Pulmonary artery endothelial cell (primary cell): ENCODE data around the gene DNASE1L2. TPM values are rescaled to one million over a fixed set of nuclear protein-coding genes. Genes with fewer than 3 reads are reported as not detected.
"Not testable (repeated sequence)": the region's sequence is repeated elsewhere in the genome, so short reads cannot be mapped to it uniquely, and the experiment has no call there.

Source experiments
- DNase-seq: peaks from one replicate; pipeline ENCODE4 v3.0.0-alpha.2; 2011; ENCODE audit warnings: low read depth, low spot score
- total RNA-seq: library from RNA; depleted of rRNA; stranded (reverse); fragments of >200 nt; gene quantifications from 2 replicates; pipeline ENCODE4 v1.2.3, GENCODE V29; 2014

DNASE1L2 gene
- total RNA-seq, 1 donor from 2014 or later = 0.26 TPM

DNA sequence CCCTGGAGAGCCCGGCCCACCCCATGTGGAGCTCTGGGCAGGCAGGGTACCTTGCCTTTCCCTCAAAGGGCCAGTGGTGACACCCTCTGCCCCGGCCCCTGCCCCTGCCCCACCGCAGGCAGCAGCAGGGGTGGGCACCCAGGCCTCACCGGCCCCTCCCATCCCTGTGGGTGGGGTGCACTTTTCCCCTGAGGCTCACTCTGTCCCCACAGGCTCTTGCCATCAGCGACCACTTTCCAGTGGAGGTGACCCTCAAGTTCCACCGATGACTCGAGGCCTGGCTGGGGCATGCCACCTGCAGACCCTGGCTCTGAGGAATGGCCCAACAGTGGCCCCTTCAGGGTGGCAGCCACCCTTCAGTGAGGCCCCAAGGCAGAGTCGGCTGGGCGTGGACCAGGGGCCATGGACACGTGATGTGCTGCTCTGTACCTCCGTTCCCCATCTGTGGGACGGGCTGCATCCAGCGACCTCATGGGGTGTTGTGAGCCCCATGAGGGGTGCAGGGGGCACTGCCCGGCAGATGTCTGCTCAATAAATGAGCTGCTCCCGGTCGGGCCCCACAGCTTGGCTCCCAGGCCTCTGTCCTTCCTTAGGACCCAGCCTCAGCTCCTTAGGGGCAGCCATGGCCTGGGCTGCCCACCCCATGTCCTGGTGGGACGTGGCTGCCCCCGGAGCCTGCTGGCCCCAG is 2.0 kb downstream of the DNASE1L2 start:
- DNase-seq = no peak

DNA sequence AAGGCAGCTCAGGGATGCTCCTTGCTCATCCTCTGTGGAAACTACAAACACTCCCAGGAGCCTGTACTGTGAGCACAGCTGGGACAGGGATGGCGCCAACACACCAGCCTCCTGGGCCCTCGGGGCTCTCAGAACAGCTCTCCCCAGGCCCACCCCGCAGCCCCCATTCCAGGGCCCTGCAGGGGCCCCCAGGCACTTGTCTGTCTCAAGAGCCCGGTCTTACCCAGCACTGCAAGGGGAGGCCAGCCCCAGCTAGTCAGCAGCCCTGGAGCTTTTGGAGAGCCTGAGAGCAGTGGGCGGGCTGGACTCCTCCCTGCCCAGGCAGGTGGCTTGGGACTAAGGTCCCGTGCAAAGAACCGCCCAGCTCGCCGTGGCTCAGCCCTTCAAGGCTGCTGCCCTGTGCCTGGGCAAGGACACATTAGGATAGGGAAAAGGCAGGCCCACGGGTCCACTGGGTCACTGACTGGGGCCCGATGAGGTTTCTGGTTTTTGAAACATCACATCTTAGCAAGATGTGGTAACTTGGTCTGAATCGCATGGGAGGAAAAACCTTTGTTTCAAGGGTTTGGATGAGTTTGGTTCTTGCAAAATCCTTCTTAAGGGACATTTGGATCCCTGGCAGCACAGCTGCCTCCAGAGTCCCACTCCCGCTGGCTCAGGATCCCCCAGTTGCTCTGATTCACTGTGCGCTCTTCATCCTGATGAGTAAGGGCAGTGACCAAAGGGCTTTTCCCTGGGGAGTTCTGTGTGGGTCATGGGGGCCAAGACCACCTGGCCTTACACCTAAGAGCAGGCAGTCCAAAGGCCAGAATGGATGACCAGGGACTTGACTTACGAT is 2.8 kb downstream of the DNASE1L2 start:
- no peak for DNase-seq

DNA sequence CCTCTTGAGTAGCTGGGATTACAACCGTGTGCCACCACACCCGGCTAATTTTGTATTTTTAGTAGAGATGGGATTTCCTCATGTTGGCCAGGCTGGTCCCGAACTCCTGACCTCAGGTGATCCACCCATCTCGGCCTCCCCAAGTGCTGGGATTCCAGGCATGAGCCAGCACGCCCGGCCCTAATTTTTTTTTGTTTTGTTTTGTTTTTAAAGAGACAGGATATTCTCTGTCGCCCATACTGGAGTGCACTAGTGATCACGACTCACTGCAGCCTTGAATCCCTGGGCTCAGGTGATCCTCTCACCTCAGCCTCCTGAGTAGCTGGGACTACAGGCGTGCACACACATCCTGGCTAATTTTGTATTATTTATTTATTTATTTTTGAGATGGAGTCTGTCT is 4.1 kb downstream of the DNASE1L2 start:
- not testable (repeated sequence) for DNase-seq

DNA sequence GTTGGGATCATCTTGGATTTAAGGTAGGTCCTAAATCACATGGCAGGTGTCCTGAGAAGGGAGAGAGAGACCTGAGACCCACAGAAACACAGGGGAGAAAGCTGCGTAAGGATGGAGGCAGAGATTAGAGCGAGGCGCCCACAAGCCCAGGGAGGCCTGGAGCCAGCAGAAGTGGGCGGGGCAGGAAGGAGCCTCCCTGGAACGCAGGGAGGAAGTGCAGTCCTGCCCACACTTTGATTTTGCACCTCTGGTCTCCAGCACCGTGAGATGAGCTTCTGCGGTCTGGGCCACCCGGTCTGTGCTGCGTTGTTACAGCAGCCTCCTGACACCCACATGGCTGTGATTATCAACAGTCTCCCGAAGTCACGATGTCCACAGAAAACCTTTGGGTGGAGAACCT is 6.4 kb downstream of the DNASE1L2 start:
- no peak for DNase-seq

DNA sequence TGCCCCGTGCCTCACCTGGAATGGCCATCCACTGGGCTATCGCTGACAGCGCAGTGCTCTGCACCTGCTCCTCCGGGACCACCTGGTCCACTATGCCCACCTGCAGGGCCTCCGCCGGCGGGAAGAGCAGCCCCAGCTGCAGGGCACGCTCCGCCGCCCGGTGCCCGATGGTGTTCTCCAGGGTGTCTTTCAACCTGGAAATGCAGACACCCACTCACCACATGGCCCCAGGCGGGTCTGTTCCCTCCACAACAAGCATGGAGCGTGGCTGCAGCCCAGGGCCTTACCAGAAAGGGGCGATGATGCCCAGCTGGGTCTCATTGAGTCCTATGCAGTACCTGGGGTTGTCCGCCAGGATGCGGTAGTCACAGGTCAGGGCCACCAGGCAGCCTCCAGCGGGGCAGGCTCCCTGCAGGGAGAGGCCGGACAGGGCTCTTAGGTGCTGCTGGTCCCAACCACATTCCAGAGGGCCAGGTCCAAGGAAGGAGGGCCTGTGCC is 6.8 kb downstream of the DNASE1L2 start:
- no peak for DNase-seq

DNA sequence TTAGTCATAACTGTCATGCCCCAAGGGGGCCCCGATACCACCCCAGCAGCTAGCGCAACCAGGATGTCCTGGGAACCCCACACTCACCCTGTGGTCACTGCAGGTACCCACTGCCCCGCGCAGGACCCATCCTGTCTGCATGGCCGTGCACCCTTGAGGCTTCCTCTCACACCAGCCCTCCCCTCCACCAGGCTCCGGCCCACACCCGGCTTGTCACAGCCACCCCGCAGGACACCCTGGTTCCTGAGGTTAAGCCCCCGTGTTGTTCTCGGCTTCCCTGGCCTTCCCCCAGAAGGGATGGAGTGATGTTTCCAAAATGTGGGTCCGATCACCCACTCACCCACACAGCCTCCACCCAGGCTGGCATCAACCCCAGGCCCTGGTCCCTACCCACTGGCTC is 7.5 kb downstream of the DNASE1L2 start:
- DNase-seq = no peak

DNA sequence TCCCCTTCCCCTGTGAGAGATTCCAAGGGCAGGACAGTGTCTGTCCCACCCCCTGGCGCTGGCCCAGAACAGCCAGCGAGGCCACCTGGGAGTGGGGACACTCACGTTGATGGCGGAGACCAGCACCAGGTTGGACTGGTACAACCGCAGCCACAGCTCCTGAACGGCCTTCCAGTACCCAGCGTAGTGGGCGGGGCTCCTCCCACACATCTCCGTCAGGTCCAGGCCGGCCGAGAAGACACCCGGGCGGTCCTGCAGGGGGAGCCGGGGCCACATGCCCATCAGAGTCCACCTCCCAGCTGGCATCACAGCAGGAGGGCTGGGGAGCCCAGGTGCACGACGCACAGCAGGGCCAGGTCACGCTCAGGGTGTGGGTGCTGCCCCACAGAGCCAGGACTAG is 8.1 kb downstream of the DNASE1L2 start:
- DNase-seq = no peak

DNA sequence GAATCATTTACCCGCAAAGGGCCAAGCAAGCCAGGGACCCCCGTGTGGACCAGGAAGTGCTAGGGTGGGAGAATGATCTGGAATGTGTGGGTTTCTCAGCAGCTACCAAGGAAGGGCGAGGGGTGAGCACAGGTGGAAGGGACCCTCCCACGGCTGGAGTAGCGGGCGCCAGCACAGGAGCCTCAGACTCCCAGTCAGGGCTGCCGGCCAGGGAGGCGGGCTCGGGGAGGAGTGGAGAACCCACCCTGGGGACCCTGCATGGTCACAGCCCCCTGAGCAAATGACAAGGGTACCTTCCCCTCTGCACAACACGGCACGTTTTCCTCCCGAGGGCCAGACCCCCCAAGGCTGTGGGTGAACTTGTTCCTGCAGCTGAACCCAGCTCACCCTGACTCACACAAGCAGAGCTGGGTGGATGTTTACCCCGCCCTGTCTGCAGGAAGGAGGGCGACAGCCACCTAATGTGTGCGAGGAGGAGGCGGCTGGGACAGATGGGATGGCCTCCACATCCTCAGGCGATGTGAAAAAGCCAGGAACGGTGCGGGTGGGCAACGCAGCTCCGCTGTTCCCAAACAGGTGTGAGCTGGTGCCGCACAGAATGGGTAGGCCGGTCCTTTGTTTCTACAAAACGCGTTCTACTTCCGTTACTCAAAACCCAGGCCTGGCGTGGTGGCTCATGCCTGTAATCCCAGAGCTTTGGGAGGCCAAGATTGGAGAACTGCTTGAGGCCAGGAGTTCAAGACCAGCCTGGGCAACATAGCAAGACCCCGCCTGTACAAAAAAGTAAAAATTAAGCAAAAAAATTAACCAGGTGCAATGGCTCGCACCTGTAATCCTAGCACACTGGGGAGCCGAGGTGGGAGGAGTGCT is 8.9 kb downstream of the DNASE1L2 start:
- DNase-seq = no peak

DNA sequence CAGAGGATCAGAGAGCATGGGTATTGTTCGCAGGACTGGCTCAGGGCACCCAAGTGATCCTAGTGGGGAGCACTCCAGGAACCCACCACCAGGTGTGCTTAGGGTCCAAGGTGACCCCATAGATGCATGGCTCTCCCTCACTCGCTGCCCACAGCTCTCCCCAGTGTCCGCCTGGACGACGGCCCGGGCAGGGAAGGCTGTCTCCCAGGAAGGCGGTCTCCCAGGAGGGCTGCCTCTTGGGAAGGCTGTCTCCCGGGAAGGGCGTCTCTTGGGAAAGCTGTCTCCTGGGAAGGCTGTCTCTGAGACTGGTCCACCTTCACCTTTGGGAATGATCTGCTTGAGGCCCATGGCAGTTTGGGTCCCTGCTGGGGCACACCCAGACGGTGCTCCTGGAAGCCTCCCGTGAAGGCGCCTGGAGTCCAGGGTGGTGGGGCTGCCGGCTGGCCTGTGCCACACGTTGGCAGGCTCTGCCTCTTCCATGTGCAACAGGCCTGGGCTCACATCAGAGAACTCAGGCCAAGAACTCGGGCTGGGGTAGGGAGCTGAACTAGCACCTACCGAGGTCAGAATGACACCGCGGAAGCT is 10.1 kb downstream of the DNASE1L2 start:
- no peak for DNase-seq

DNA sequence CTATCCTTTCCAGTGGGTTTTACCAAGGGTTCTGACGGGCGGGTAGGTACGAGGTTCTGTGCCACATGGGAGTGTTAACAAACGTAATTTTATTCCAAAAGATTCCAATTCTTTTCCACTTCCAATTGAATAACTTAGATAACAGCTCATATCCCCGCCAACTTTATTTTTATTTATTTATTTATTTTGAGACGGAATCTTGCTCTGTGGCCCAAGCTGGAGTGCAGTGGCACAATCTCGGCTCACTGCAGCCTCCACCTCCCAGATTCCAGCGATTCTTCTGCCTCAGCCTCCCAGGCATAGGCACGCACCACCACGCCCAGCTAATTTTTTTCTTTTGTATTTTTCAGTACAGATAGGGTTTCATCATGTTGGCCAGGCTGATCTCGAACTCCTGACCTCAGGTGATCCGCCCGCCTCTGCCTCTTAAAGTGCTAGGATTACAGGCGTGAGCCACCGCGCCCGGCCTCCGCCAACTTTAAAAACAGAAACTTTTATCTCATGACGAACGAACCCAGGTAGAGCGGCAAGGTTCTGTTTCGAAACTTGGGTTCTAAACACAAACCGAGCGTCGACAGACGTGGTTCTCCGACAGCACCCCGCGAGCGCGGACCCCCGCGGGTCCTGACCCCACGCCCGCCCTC is 14.5 kb downstream of the DNASE1L2 start:
- DNase-seq = no peak

DNA sequence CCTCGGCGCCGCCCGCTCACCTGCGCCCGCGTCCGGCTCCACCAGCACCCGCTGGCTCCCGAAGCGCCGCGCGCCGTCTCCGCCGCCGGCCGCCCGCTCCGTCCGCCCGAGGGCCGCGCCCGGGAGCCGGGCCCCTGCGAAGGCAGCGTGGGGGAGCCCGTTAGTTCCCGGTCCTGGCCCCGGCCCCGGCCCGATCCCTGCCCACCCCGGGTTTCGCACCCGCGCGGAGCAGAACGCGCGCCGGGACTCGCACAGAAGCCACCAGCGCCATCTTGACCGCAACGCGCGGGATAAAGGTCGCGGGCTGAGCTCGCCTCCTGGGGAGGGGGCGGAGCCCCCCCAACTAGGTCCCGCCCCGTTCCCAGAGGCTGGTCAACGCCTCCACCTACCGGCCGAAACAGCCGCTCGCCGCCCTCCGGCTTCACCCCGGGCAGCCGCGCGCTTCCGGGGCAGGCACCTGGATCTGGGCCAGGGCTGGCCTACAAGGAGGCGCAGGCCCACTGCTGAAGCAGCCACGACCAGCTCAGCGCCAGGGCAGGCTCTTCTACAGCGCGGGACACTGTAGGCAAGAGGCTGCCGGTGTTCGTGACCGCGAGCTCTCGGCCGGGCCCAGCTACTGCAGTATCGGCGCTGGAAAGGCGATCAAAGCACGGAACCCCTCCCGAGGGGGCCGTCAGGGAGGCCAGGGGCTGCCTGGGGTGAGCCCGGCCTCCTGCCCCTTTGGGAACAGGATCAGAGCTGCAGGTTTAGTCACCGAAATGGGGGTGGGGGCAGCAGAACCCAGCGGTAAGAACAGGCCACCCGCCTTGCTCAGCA is 15.3 kb downstream of the DNASE1L2 start, which contains the start of gene ECI1:
TSS of gene ECI1 (minus strand) at position 292 of the 816 bp plus-strand sequence. CDS start at position 271, 21 bp downstream.
- DNase-seq = peak; percentile 67

DNA sequence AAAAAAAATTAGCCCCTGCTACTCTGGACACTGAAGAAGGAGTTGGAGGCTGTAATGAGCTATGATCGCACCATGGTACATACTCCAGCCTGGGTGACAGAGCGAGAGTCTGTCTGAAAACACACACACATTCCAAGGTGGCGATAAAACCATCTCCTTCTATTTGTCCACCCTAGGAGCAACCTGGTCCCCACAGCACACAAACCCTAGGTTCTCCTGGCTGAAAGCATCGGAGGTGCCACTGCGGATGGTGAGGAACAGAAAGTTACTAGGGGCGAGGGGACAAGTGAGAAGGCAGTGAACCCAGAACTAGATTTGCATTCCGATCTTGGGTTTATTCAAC is 16.5 kb downstream of the DNASE1L2 start:
- DNase-seq = no peak

DNA sequence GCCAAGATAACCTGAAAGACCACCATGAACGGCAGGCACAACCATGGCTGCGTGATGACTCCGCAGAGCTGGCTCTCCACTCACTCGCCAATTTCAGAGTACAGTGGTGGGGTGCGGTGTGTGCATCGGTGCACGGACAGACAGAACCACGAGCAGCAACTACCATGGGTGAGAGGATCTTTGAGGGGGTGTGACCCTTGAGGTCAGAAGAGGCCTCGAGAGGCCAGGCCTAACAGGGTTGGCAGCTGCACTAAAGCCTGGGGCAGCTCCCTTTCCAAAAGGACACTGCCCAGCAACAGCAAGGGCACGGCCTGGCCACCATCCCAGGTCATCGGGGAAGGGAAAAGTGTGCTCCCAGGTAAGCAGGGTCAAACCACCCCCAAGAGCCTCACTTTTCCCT is 17.0 kb downstream of the DNASE1L2 start:
- DNase-seq = no peak

DNA sequence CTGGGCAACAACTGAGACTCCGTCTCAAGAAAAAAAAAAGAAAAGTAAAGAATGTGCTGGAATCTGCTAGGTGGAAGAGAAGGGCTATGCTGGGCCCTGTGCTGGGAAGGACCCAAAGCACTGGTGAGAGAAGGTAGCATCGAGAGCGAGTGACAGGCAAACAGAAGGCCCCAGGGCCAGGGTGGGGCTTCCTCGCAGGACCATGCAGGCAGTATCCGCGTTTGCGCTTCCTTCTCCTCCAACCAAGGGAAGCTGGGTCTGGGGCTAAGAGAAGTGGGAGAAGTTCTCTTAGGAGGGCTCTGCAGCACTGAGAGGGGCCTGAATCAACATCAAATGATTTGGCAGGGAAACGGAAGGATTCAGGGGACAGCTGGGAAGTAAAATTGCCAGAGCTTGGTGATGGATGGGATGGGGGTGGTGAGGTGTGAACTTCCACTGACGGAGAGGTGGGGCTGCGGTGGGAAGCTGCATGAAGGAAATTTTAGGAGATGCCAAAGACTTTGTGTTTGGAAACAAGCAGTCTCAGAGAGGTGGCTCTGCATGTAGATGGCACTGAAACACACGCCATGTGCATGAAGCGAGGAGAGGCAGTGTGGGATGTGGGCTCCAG is 20.4 kb downstream of the DNASE1L2 start:
- DNase-seq = no peak

DNA sequence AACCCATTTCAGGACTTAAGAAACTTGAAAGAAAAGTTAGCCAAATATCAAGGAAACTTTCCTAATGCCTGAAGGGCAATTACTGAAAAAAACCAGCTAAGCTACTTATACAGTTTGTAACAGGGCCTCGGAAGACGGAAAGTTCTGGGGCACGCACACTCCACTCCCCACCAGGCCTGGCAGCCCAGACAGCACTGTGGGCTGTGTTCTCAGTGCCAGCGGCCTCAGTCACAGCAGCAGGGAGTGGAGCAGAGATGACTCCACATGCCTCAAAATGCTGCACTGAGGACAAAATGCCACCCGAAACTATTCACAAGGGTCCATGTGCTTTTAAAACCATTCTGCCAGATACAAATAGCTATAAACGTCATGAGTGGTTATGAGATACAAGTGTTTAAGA is 21.5 kb downstream of the DNASE1L2 start:
- DNase-seq = no peak

DNA sequence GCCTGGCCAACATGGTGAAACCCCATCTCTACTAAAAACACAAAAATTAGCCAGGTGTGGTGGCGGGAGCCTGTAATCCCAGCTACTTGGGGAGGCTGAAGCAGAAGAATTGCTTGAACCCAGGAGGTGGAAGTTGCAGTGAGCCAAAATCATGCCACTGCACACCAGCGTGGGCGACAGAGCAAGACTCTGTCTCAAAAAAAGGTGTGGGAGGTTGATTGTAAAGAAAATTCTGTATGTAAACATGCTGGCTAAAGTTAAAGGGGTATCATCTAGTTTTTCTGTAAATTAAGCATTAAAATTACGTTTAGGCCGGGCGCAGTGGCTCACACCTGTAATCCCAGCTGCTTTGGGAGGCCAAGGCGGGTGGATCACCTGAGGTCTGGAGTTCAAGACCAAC is 22.3 kb downstream of the DNASE1L2 start:
- not testable (repeated sequence) for DNase-seq

DNA sequence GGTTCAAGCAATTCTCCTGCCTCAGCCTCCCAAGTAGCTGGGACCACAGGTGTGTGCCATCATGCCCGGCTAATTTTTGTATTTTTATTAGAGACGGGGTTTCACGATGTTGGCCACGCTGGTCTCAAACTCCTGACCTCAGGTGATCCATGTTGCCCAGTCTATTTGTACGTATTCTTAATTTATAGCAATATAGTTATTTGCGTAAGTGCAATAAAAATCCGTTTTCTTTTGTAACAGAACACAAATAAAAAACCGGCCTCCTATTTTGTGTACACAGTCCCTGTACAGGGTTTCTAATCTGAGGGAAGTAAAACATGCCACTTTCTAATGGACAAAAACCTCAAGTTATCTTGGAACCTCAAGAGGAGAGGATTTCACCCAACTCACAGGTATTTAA is 24.0 kb downstream of the DNASE1L2 start:
- DNase-seq = no peak

DNA sequence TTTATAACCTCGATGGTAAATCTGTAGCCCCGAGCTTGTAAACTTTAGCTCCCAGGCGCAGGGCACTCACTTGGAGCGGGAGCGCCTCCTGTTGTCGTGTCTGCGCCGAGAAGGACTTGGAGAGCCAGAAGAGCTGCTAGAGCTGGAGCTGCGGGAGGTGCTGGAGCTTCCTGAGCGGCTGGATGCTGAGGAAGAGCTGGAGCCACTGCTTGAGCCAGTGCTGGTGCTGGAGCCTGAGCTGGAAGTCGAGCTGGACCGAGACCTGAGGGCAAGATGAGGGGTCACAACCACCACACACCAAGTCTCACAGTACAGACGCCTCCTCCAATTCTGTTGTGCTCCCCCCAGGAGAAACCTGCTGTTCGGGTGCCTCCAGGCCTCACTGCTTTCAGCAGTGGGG is 26.8 kb downstream of the DNASE1L2 start:
- not testable (repeated sequence) for DNase-seq

DNA sequence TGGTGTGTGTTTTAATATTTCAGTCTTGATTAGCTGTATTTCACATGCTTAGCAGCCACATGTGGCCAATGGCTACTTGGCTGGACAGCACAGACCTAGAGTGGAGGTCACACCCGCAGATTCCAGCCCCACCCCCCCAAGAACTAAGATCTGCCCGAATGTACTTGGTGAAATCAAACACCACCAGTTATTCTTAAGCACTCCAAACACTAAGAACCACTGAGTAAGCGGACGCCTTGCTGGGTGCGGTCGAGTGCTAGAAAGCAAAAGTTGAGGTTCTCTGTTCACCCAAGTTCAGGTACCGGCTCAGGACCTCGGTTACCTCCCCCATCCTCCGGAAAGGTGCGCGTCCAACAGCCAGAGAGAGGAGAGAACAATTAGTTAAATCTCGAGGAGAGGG is 30.6 kb downstream of the DNASE1L2 start:
- DNase-seq = not testable (repeated sequence)

DNA sequence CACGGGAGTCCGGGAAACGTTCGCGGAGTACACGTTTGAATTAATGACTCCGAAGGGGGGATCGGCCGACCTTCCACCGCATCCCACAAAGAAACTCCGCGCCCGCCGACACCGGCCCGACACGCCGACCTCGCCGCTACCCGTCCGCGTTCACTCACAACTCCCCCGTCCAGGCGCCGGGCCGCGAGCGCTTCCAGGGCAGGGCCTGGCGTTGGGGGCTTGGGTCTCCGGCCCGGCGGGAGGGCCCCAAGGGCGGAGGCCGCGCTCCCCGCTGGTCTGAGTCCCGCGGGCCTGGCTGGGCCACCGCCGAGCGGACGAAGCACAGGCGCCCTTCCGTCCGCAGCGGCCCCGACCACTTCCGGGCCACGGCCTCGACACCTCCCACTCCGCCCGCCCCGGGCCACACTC is 31.3 kb downstream of the DNASE1L2 start:
- DNase-seq = not testable (repeated sequence)
